GM21786 (cell line): ENCODE results near the gene SLC12A4.
A peak's percentile ranks its signal among the peaks of the same experiment; 100 is the strongest.
"Not testable (repeated sequence)": the region's sequence is repeated elsewhere in the genome, so short reads cannot be mapped to it uniquely, and the experiment has no call there.

Experiments used
- ATAC-seq: cut with Tn5 transposase; IDR thresholded peaks from one replicate; pipeline ENCODE4 v1.9.1; 2021; ENCODE audit not compliant: unreplicated experiment

SLC12A4 gene

DNA sequence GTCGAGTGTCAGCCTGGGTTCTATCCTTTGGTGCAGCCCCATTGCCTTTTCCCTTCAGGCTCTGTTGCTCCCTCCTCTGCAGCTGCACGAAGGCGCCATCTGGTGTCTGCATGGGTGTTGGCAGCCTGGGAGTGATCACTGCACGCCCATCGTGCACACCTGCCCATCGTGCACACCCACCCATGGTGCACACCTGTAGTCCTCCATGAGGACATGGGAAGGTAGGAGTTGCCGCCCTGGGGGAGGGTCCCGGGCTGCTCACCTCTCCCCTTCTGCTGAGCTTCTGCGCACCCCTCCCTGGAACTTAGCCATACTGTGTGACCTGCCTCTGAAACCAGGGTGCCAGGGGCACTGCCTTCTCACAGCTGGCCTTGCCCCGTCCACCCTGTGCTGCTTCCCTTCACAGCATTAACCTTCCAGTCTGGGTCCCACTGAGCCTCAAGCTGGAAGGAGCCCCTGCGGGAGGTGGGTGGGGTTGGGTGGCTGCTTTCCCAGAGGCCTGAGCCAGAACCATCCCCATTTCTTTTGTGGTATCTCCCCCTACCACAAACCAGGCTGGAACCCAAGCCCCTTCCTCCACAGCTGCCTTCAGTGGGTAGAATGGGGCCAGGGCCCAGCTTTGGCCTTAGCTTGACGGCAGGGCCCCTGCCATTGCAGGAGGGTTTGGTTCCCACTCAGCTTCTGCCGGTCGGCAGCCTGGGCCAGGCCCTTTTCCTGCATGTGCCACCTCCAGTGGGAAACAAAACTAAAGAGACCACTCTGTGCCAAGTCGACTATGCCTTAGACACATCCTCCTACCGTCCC is 39.7 kb downstream of the SLC12A4 start:
- no peak for ATAC-seq

DNA sequence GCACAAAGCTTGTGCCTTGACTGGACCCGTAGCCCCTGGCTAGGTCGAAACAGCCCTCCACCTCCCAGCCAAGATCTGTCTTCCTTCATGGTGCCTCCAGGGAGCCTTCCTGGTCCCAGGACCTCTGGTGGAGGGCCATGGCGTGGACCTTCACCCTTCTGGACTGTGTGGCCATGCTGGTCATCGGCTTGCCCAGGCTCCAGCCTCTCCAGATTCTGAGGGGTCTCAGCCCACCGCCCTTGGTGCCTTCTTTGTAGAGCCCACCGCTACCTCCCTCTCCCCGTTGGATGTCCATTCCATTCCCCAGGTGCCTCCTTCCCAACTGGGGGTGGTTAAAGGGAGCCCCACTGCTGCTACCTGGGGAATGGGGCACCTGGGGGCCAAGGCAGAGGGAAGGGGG is 40.3 kb downstream of the SLC12A4 start:
- no peak for ATAC-seq

DNA sequence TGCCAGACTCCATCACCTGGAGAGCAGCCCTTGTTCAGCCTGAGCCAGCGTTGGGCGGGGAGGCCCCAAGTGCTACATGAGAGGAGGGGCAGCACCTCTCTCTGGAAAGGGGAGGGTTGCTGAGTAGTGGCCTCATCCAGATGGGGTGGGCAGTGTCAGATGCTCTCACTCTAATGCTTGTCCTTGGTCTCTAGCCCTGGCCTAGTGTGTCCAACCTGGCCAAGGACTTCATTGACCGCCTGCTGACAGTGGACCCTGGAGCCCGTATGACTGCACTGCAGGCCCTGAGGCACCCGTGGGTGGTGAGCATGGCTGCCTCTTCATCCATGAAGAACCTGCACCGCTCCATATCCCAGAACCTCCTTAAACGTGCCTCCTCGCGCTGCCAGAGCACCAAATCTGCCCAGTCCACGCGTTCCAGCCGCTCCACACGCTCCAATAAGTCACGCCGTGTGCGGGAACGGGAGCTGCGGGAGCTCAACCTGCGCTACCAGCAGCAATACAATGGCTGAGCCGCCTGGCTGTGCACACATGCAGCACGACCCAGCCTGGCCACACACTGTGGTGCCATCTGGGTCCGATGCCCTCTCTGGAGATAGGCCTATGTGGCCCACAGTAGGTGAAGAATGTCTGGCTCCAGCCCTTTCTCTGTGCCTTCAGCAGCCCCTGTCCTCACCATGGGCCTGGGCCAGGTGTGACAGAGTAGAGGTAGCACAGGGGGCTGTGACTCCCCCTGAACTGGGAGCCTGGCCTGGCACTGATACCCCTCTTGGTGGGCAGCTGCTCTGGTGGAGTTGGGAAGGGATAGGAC is 41.1 kb downstream of the SLC12A4 start:
- no peak for ATAC-seq

DNA sequence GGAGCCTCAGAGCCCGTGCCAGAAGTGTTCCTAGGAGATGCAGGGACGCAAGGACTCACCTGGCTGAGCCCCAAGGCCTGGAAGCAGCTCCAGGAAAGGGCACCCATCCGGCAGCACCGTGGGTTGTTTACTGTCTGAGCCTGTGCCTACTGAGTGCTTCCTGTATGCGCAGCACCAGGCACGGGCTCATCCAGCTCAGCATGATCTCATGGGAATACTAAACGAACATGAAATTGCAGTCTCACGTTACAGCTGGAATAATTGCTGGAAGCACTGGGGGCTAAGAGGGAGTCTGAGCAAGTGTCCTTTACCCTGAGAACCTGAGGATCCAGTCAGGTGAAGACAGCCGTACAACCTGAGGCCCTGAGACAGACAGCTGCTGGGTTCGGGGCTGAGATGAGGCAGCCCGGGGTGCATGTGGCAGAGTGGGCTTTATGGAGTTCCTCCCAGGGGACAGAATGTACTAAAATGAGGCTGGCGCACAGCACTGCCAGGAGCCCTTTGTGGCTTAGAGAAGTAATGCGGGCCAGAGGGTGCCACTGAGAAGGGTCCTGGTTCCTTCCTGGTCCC is 42.2 kb downstream of the SLC12A4 start:
- ATAC-seq: no peak

DNA sequence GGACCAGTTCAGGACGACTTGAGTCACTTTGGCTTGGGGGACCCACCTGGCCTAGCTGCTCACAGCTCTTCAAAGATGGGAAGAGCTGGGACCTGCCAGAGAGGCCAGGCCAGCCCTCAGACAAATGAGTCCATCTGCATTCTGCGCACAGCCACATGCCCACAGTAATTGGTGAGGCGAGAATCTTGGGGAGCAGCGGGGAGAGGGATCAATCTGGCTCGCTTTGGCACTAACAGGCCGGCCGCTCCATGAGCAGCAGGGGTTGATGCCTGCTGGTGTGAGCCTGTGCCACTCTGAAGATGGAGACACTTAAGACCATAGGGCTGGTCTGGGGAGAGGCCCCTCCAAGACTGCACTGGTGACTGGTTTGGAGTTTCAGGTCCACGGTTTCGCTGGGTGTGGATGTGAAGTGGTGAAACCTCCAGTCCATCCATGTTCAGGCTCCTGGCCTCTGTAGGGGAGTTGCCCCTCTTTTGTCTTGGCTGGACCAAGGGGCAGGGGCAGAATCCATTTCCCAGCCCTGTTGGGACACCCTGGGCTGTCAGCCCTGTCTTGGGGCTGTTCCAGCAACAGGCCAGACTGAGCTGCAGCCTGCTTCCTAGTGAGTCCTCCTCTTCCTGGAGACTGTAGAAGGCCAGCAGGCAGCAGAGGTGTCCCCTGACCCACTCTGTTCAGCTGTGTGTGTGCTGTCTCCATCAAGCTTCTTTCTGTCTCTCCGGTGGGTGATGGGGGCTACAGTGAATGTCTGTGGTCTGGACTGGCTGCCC is 44.1 kb downstream of the SLC12A4 start:
- ATAC-seq: no peak

DNA sequence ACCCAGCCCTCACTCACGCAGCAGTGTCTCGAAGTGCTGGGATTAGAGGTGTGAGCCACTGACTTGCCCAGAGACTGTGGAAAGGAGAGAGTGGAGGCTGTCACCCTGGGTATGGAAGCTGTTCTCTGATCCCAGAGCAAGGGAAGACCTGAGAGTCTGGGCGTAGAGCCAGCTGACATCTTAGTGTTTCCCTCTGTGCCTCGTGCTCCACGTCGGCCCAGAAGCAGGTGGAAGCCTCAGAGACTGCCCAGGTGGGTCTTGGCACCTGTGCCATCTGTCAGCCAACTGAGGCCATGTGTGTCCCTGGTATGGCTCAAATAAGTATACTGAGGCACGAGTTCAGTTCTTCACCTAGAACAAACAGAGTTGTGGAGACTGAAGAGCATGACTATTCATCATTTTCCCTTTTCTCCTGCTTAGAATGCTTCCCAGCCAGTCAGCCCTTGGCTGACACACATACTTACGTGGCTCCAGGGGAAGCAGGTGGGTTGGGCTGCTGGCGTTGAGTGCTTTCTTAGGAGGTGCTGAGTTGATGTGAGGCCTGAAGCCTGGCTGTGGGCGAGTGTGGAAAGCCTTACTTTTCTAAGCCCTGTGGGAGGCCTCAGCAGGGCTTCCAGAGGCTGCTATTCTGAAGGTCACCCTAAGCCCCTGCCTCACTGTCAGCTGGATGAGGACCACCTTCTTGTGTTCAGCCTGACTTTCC is 44.9 kb downstream of the SLC12A4 start:
- no peak for ATAC-seq

DNA sequence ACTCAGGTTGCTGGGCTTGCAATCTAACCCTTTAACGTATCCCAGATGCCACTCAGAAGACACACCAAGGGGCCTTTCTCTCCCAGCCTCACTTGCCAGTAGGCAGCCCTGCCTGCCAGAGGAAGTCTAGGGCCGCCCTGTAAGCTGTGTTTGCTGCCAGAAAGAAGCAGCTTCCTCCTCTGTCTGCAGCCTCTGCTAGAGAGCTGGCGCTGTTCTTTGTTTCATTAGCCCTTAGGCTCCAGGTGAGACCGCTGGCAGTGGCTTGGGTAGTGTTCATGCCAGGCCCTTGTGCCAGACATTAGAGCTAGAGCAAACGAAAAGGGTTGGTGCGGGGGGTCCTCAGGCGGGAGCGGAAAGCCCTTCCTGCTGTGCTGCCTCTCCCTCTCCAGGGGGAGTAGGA is 45.7 kb downstream of the SLC12A4 start:
- ATAC-seq: no peak

DNA sequence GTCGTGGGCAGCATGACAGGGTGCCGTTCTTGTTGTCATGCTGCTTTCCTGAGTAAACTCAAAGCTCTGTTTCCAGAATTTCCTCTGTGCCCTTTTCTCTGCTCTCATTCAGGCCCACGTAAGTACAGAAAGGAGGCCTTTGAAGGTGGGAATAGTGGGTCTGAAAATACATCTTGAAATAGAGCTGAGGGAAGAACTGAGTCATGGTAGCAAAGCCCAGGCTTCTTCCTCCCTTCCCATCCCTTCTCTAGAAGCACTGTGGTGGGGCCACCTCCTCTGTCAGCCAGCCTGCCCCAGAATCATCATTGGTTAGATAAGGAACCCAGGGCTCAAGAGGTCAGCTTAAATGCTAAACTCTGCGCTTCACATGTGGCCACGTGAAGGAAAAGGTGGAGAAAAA is 46.2 kb downstream of the SLC12A4 start:
- no peak for ATAC-seq

DNA sequence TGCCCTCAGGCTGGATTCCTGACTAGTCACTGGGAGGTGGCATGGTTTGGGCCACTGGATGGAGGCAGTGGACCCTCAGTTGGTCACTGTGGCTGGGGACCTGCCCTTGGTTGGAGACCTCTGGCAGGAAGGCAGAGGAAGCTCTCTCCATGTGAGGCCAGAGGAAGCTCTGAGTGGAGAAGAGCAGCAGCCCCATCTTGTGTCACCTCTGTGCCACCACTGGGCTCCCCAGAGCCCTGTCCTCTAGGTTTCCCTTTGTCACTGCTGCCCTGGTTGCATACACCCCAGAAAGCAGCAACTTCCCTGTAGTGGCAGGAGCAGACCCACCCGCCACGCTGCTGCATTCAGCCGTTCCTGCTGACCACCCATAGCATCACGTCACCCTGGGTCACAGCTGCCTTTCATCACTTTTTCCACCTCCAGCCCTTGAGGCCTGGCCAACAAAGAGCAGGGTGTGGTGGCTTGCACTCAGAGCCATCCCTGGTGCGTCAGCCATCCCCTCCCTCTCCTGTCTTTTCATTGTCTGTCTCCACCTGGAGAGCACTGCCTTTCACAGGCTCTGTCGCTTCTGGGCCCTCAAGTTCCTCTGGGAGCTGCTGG is 48.7 kb downstream of the SLC12A4 start:
- ATAC-seq: no peak

DNA sequence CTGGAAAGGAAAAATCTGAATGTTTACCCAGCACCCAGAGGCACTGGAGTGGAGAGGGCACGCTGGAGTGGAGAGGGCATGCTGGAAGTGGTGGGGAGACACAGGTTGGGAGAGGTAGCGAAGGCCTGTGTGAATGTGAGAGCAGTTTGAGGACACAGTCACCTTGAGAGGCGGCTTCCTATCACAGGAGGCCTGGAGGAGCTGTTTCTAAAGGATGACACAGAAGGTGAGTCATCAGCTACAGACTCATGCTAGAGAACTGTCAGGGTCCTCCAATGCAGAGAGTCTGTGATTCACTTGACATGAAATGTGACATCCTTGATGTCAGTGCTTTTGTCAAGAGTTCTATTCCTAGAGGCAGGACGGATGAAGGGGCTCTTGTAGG is 50.6 kb downstream of the SLC12A4 start:
- ATAC-seq: no peak

DNA sequence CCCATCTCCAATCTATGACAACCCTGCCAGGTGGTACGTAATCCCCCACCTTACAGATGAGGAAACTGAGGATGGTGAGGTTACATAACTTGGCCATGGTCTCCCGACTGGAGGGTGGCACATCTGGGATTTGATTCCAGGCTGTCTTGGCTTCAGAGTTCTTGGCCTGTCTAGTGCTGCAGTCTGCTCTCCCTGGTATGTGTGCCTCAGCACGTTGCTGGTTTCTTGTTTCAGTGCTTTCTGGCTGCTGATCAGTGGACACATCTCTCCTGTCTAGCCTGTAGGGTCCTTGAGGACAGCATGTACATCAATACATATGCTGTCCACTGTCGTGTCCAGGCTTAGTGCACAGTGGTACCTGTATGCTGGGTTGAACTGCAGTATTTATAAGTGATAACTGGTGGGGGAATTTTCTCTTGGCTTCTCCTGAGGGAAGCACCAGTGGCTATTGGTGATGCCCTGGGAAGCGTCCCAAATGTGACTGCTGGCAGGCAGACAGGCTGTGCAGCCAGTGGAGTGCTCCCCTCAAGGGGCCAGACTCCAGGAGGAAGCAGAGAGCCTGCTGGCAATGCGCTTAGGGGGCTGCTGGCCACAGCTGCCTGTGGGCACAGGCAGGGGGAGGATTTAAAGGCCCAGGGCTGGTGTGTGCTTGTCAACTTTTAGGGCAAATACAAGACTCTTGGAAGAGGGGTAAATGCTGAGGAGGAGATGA is 51.1 kb downstream of the SLC12A4 start:
- ATAC-seq: no peak

DNA sequence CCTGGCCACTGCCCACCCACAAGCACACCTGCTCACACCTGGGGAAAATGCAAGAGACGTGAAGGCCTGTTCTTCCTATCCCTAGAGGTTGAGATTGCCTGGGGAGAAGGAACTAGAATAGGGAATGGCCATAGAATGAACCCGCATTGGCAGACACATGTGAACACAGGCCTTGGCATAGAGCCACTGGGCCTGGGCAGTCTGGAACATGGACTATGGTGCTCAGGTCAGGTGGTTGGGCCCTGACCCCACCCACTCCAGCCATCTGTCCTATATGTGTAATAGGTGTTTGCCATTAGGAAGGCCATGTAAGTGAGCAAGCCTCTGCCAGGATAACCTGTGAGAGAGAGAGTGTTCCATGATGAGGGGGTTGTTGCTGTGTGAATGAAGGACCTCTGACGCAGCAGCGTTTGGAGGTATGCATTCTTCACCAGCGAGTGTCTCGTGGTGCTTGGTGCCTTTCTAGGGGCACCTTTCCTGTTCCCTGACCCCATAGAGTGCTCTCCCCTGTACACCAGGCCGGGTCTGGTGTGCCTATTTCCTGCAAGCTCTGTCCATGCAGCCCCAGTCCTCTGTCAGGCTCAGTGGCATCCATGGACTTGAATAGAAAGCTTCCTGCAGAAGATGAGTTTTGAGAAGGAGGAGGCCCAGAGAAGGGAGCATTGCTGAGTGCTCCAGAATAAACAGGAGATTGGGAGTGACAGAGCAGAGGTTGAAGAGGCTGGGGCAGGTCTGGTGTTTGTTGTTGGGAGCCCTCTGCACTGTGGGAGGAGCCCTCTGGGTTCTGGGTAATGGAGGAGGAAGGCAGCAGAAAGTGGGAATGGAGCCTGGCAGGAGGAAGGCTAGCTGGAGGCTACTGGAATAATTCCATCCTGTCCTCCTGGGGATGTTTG is 52.4 kb downstream of the SLC12A4 start:
- no peak for ATAC-seq

DNA sequence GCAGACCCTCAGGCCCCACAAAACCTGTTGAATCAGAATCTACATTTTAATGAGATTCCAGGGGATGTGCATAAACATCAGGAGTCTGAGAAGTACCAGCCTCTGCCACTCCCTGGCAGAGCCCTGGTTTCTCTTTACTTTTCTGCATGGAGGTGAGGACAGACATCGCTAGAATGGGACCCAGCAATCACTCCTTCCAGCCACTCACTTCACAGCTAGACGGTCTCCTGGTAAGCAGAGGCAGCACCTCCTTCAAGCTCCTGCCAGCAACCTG is 53.0 kb downstream of the SLC12A4 start:
- ATAC-seq: not testable (repeated sequence)

DNA sequence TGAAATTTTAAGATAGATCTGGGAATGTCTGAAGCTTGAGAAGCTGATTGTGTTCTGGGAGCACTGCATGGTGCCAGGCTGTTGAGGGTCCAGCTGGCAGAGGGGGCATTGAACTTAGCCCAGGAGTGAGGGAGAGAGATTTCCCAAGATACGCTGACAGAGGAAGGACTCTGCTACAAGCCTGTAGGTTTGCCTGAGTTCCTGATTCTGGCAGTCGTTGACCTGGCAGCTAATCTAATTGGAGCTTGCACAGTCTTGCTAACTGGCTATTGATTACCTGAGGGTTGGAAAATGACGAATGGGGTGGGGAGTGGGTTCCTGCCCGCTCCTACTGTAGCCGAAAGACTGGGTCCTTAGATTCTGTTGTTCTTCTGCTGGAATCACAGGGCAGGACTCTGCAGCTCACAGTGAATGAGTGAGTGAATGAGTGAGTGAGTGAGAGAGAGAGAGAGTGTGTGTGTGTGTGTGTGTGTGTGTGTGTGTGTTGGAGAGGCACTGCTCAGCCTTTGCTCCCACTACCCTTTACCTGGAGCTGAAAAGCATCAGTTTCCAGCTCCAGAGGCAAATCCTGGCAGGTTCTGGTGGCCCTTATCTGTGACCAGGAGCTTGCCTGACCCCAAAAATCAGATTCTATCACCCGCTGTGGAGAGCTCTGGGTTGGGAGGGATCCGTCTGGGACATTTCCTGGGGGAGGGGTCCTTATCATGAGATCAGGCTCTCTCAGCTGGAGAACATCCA is 53.5 kb downstream of the SLC12A4 start:
- no peak for ATAC-seq

DNA sequence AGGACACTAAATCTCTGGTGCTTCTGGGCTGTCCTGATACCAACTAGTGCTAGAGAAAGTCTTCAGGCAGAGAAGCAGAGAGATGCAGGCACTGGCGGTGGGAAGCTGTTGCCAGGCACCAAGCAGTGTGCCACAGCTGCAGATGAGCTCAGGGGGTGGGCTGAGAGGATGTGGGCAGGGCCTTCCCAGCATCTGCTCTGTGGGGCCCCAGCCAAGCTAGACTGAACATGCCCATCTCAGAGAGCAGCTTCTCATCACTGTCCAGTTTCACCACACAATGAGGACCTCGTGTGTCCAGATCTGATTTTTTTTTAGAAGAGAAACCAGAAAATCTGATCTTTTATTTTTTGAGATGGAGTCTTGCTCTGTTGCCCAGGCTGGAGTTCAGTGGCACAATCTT is 58.3 kb downstream of the SLC12A4 start:
- ATAC-seq: peak; percentile 50

DNA sequence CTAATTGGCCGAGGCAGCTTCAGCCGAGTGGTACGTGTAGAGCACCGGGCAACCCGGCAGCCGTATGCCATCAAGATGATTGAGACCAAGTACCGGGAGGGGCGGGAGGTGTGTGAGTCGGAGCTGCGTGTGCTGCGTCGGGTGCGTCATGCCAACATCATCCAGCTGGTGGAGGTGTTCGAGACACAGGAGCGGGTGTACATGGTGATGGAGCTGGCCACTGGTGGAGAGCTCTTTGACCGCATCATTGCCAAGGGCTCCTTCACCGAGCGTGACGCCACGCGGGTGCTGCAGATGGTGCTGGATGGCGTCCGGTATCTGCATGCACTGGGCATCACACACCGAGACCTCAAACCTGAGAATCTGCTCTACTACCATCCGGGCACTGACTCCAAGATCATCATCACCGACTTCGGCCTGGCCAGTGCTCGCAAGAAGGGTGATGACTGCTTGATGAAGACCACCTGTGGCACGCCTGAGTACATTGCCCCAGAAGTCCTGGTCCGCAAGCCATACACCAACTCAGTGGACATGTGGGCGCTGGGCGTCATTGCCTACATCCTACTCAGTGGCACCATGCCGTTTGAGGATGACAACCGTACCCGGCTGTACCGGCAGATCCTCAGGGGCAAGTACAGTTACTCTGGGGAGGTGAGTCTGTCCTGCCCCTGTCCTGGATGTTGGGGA is 59.2 kb downstream of the SLC12A4 start:
- no peak for ATAC-seq

DNA sequence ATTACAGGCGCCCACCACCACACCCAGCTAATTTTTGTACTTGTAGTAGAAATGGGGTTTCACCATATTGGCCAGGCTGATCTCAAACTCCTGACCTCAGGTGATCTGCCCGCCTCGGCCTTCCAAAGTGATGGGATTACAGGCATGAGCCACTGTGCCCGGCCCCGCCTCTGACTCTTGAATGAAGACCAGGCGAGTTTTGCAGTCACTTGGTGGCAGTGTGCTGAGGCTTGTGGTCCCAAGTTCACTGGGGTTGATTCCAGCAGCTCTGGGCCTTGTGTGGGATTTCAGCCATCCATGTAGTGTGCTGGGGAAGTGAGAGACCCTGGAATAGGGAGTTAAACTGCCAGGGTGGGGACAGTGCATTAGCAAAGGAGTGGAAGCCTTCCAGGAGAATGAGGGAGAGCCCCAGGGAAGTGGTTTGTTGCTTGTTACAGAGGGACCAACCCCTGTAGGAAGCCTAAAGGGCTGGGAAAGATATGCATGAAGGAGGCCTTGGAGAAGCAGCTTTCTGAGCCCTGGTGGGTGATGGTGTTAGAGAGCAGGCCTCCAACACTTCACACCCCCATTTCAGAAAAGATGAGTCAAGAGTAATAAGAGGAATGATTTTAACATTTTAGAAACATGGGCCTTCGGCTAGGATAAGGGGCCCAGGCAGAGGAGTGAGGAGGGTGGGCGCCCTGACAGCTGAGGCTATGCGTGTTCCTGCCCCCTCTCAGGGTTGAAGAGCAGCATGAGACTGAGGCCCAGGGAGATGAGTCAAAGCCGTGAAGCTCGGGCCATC is 60.8 kb downstream of the SLC12A4 start:
- ATAC-seq: no peak
